ENCODE data around the gene NAPSA. TPM values are rescaled to one million over a fixed set of nuclear protein-coding genes. Genes with fewer than 3 reads are reported as not detected.

Gene NAPSA
- total RNA-seq, 1 donor from 2014 or later: not detected

DNA sequence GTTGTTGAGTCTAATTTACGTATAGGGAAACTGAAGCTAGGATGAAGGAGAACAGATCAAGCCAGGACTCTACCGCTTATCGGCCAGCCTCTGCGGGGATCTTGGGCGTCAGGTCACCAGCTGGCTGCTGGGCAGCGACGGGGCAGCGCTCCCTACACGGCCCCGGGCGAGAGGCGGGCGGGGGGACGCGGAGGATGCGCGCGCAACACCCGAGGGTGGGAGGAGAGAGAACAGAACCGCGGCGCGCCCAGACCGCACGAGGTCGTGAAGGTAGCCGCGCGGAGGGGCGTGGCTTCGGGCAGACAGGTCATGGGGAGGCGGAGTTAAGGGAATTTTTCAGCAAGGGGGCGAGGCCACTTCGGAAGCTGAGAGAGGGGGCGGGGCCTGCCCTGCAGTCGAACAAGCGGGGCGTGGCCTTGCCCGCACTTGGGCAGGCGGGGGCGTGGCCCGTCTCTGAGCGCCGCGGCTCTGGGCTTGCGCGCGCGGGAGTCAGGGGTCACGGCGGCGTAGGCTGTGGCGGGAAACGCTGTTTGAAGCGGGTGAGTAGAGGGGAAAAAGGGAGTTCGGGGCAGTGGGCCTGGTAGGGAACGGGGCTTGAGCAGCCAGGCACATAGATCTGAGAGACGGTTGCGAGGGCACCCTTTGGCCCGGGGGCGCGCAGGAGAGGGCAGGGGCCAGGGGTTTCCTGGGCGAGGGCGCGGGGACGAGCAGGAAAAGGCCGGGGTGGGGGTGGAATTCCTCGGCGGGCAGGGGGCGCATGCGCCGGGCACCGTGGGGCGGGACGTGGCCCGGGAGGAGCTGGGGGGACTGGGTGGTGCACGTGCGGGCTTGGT, 18.6 kb upstream of the NAPSA start, which contains the start of gene POLD1:
Gene POLD1, plus strand, starts transcription at position 496 of the 833 bp plus-strand sequence. CDS start 14,505 bp downstream, outside the sequence.
- no peaks in the 10 kb centered on the region for H3K9me3 Mint-ChIP-seq (ENCODE audit: unreplicated experiment)
- DNase-seq (ENCODE audit: low spot score): peak; percentile 98
- TF ChIP-seq, protein P1, sequence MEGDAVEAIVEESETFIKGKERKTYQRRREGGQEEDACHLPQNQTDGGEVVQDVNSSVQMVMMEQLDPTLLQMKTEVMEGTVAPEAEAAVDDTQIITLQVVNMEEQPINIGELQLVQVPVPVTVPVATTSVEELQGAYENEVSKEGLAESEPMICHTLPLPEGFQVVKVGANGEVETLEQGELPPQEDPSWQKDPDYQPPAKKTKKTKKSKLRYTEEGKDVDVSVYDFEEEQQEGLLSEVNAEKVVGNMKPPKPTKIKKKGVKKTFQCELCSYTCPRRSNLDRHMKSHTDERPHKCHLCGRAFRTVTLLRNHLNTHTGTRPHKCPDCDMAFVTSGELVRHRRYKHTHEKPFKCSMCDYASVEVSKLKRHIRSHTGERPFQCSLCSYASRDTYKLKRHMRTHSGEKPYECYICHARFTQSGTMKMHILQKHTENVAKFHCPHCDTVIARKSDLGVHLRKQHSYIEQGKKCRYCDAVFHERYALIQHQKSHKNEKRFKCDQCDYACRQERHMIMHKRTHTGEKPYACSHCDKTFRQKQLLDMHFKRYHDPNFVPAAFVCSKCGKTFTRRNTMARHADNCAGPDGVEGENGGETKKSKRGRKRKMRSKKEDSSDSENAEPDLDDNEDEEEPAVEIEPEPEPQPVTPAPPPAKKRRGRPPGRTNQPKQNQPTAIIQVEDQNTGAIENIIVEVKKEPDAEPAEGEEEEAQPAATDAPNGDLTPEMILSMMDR (IDR thresholded peaks at IDR 0.05; ENCODE audit: unreplicated experiment): no peak
- peak within 1 kb of the TSS; percentile 79 for H3K27ac Mint-ChIP-seq (ENCODE audit: unreplicated experiment)
- peaks cover 23% of the 10 kb centered on the region for H3K27me3 Mint-ChIP-seq (ENCODE audit: unreplicated experiment)
- H3K4me3 Mint-ChIP-seq (ENCODE audit: unreplicated experiment): peak within 1 kb of the TSS; percentile 94
- H3K4me1 Mint-ChIP-seq (ENCODE audit: unreplicated experiment): peaks cover 16% of the 10 kb centered on the region
- peaks cover 45% of the 10 kb centered on the region for H3K36me3 Mint-ChIP-seq (ENCODE audit: low read depth, unreplicated experiment)

- Mint-ChIP-seq H3K27ac (ENCODE audit: unreplicated experiment) (peak overlapping the region; percentile 79), H3K27me3 (ENCODE audit: unreplicated experiment) (peaks cover 23% of the 10 kb centered on the region), H3K36me3 (ENCODE audit: low read depth, unreplicated experiment) (peaks cover 46% of the 10 kb centered on the region), H3K4me1 (ENCODE audit: unreplicated experiment) (peaks cover 16% of the 10 kb centered on the region), H3K9me3 (ENCODE audit: unreplicated experiment) (no peaks in the 10 kb centered on the region), H3K4me3 (ENCODE audit: unreplicated experiment) (peak overlapping the region; percentile 94)
- DNase-seq (ENCODE audit: low spot score): no peak
- TF ChIP-seq, protein P1 (IDR thresholded peaks at IDR 0.05; ENCODE audit: unreplicated experiment): no peak
These were observed 17.8 kb upstream of the NAPSA start for GRCh38 chr19:50383001-50383851.

DNA sequence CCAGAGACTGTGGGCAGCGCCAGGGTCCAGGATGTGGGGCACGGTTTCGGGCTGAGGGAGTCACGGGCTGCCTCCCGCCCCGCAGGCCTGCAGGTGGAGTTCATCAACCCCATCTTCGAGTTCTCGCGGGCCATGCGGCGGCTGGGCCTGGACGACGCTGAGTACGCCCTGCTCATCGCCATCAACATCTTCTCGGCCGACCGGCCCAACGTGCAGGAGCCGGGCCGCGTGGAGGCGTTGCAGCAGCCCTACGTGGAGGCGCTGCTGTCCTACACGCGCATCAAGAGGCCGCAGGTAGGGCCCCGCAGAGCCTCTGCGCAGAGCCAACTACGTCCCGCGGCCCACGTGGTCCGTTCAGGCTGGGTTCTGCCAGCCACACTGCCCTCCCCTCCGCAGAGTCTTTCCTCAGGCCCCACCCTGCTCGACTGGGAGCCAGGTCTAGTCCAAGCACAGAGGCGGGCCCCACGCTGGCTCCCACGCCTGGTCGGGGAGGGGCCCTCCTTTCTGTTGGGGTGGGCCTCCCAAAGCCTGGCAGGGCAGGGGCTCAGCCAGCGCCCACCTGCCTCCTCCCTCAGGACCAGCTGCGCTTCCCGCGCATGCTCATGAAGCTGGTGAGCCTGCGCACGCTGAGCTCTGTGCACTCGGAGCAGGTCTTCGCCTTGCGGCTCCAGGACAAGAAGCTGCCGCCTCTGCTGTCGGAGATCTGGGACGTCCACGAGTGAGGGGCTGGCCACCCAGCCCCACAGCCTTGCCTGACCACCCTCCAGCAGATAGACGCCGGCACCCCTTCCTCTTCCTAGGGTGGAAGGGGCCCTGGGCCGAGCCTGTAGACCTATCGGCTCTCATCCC, 16.7 kb upstream of the NAPSA start:
- no peak for DNase-seq (ENCODE audit: low spot score)
- TF ChIP-seq, protein P1 (IDR thresholded peaks at IDR 0.05; ENCODE audit: unreplicated experiment): no peak
- peaks cover 43% of the 10 kb centered on the region for H3K36me3 Mint-ChIP-seq (ENCODE audit: low read depth, unreplicated experiment)
- H3K9me3 Mint-ChIP-seq (ENCODE audit: unreplicated experiment): no peaks in the 10 kb centered on the region
- peaks cover 16% of the 10 kb centered on the region for H3K4me1 Mint-ChIP-seq (ENCODE audit: unreplicated experiment)
- H3K4me3 Mint-ChIP-seq (ENCODE audit: unreplicated experiment): no peak overlapping the region
- no peak overlapping the region for H3K27ac Mint-ChIP-seq (ENCODE audit: unreplicated experiment)
- H3K27me3 Mint-ChIP-seq (ENCODE audit: unreplicated experiment): peaks cover 20% of the 10 kb centered on the region

DNA sequence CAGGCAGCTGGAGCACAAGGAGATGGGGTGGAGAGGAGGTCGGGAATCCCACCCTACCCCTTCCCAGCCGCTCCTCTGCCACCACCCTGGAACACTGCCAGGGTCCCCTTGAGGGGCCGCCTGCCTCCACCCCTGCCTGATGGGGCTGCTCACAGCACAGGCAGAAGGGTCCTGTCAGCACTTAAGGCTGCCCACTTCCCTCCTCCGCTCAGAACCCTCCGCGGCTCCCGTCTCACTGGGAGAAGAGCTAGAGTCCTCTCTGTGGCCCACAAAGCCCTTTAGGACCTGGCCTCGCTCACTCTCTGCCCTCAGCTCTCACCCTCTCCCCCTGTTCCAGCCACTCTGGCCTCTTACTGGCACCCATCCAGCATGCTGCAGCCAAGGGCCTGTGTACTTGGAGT, 15.3 kb upstream of the NAPSA start:
- TF ChIP-seq, protein P1 (IDR thresholded peaks at IDR 0.05; ENCODE audit: unreplicated experiment): no peak
- H3K36me3 Mint-ChIP-seq (ENCODE audit: low read depth, unreplicated experiment): peaks cover 41% of the 10 kb centered on the region
- H3K9me3 Mint-ChIP-seq (ENCODE audit: unreplicated experiment): no peaks in the 10 kb centered on the region
- H3K27me3 Mint-ChIP-seq (ENCODE audit: unreplicated experiment): peaks cover 23% of the 10 kb centered on the region
- DNase-seq (ENCODE audit: low spot score): no peak
- H3K27ac Mint-ChIP-seq (ENCODE audit: unreplicated experiment): no peak overlapping the region
- H3K4me3 Mint-ChIP-seq (ENCODE audit: unreplicated experiment): peak overlapping the region; percentile 81
- peaks cover 19% of the 10 kb centered on the region for H3K4me1 Mint-ChIP-seq (ENCODE audit: unreplicated experiment)
